HepG2 (cell line): ENCODE data around the gene CCDC88B. TPM values are rescaled to one million over a fixed set of nuclear protein-coding genes. Genes with fewer than 3 reads are reported as not detected.

Source experiments
- CREBL2 ChIP-seq: sonication (generic); formaldehyde crosslinking; IDR thresholded peaks from 2 replicates; pipeline ENCODE4 v1.8.1; 2023; ENCODE audit warnings: missing genetic modification reagents, mild to moderate bottlenecking, borderline replicate concordance
- KAT2B ChIP-seq: fragments of 150-350 bp; IDR thresholded peaks from 2 replicates; pipeline ENCODE4 v1.6.1; 2014; ENCODE audit warnings: low read depth, low read length, borderline replicate concordance
- KDM4B ChIP-seq: sonication (generic); formaldehyde crosslinking; IDR thresholded peaks from 2 replicates; pipeline ENCODE4 v1.4.0; 2020; ENCODE audit warnings: missing genetic modification reagents
- MED13 ChIP-seq: sonication (generic); formaldehyde crosslinking; IDR thresholded peaks from 2 replicates; pipeline ENCODE4 v1.5.0; 2020; ENCODE audit warnings: missing genetic modification reagents
- NAIF1 ChIP-seq: sonication (generic); formaldehyde crosslinking; IDR thresholded peaks from 2 replicates; pipeline ENCODE4 v1.5.0; 2020; ENCODE audit warnings: mild to moderate bottlenecking, missing genetic modification reagents, borderline replicate concordance
- PAXIP1 ChIP-seq: sonication (generic); formaldehyde crosslinking; conservative IDR thresholded peaks from 2 replicates; pipeline ENCODE4 v1.4.0; 2020; ENCODE audit warnings: mild to moderate bottlenecking, missing genetic modification reagents, moderate library complexity
- PLRG1 ChIP-seq: fragments of 450-650 bp; conservative IDR thresholded peaks from 2 replicates; pipeline ENCODE4 v1.6.1; 2016
- RBFOX2 ChIP-seq: fragments of 200-400 bp; formaldehyde crosslinking; IDR thresholded peaks from 2 replicates; pipeline ENCODE4 v1.6.1; 2017; ENCODE audit warnings: low read depth, mild to moderate bottlenecking, low read length
- RELA ChIP-seq: sonication (generic); formaldehyde crosslinking; IDR thresholded peaks from 2 replicates; pipeline ENCODE4 v1.4.0; 2020; ENCODE audit warnings: missing genetic modification reagents
- ZBTB37 ChIP-seq: sonication (generic); formaldehyde crosslinking; IDR thresholded peaks from 2 replicates; pipeline ENCODE4 v1.4.0; 2020; ENCODE audit warnings: mild to moderate bottlenecking, missing genetic modification reagents
- ZMYM3 ChIP-seq: sonication (generic); formaldehyde crosslinking; IDR thresholded peaks from 2 replicates; pipeline ENCODE4 v1.5.1; 2020; ENCODE audit warnings: mild to moderate bottlenecking, missing genetic modification reagents
- ZNF292 ChIP-seq: sonication (generic); formaldehyde crosslinking; IDR thresholded peaks from 2 replicates; pipeline ENCODE4 v1.8.1; 2022; ENCODE audit warnings: mild to moderate bottlenecking, low read depth, missing genetic modification reagents, borderline replicate concordance
- ZNF326 ChIP-seq: sonication (generic); formaldehyde crosslinking; IDR thresholded peaks from 2 replicates; pipeline ENCODE4 v1.4.0; 2020; ENCODE audit warnings: missing genetic modification reagents, borderline replicate concordance
- ZNF329 ChIP-seq: sonication (generic); formaldehyde crosslinking; IDR thresholded peaks from 2 replicates; pipeline ENCODE4 v1.9.0; 2021; ENCODE audit warnings: low read depth, mild to moderate bottlenecking, missing genetic modification reagents
- ZNF383 ChIP-seq: sonication (generic); formaldehyde crosslinking; IDR thresholded peaks from 2 replicates; pipeline ENCODE4 v1.4.0; 2020; ENCODE audit warnings: missing genetic modification reagents, mild to moderate bottlenecking, borderline replicate concordance
- ZNF607 ChIP-seq: sonication (generic); formaldehyde crosslinking; IDR thresholded peaks from 2 replicates; pipeline ENCODE4 v1.5.1; 2020; ENCODE audit warnings: missing genetic modification reagents, mild to moderate bottlenecking, borderline replicate concordance
- ZNF652 ChIP-seq: IDR thresholded peaks from 2 replicates; pipeline ENCODE4 v1.6.1; 2016; ENCODE audit warnings: low read depth, borderline replicate concordance
- ZNF691 ChIP-seq: sonication (generic); formaldehyde crosslinking; IDR thresholded peaks from 2 replicates; pipeline ENCODE4 v1.4.0; 2020; ENCODE audit warnings: missing genetic modification reagents, low read depth, mild to moderate bottlenecking, borderline replicate concordance
- ZNF83 ChIP-seq: sonication (generic); formaldehyde crosslinking; IDR thresholded peaks from 2 replicates; pipeline ENCODE4 v1.4.0; 2020; ENCODE audit warnings: missing genetic modification reagents, mild to moderate bottlenecking, borderline replicate concordance
- ZSCAN29 ChIP-seq: sonication (generic); formaldehyde crosslinking; conservative IDR thresholded peaks from 2 replicates; pipeline ENCODE4 v1.4.0; 2020; ENCODE audit warnings: mild to moderate bottlenecking, missing genetic modification reagents
- ZSCAN9 ChIP-seq: IDR thresholded peaks from 2 replicates; pipeline ENCODE4 v1.6.1; 2016; ENCODE audit warnings: borderline replicate concordance
- polyA plus RNA-seq, 8 experiments: library from polyadenylated mRNA; depleted of rRNA in 3 of 8; stranded (reverse) in 7 of 8; unstranded in 1 of 8; fragments of >200 nt; fragmentation: Illumina TruSeq in 4 of 8; extraction: Trizol in 4 of 8; gene quantifications; 2 replicates each; pipeline versions ENCODE4 v1.2.1 to v1.2.3, GENCODE V29; 2011 to 2016; ENCODE audit warnings: low read depth in 4 of 8, missing spikeins in 1 of 8, mixed read lengths in 1 of 8; ENCODE audit not compliant: insufficient read depth in 1 of 8
- total RNA-seq, 5 experiments: library from RNA; depleted of rRNA; stranded (reverse); fragments of >200 nt; fragmentation: Illumina TruSeq; extraction: Trizol; gene quantifications; 2 replicates each; pipeline ENCODE4 v1.2.3, GENCODE V29; 2016; ENCODE audit warnings: low read depth in 1 of 5

Gene CCDC88B
- total and polyA plus RNA-seq, 2 of the 13 experiments (the other 11 are each of a cell fraction or from before 2014, with no cell fraction given): 3.6 to 4.8 TPM

- peak; percentile 20; the same call in 1 of the 2 replicates for TF ChIP-seq PAXIP1 (CRISPR knock-in tag)
- TF ChIP-seq ZNF292 (CRISPR knock-in tag): no peak
- TF ChIP-seq ZSCAN9 (CRISPR knock-in tag): no peak
- no peak for TF ChIP-seq RELA (CRISPR knock-in tag)
- peak; percentile 84 for TF ChIP-seq RBFOX2
- peak; percentile 81; the same call in 1 of the 2 replicates for TF ChIP-seq MED13
- TF ChIP-seq ZBTB37 (CRISPR knock-in tag): no peak
- peak; percentile 43; the same call in 1 of the 2 replicates for TF ChIP-seq ZNF607 (CRISPR knock-in tag)
- no peak for TF ChIP-seq ZNF652
- no peak for TF ChIP-seq ZNF326
- no peak for TF ChIP-seq CREBL2 (CRISPR knock-in tag)
- no peak for TF ChIP-seq ZNF383 (CRISPR knock-in tag)
- no peak for TF ChIP-seq ZMYM3 (CRISPR knock-in tag)
- no peak for TF ChIP-seq KDM4B (CRISPR knock-in tag)
- TF ChIP-seq PLRG1: no peak
- no peak; the same call in 1 of the 2 replicates for TF ChIP-seq ZNF83 (CRISPR knock-in tag)
- 0 out of 2 replicates have a peak, but pooled peaks have one; percentile 25 for TF ChIP-seq ZNF691 (CRISPR knock-in tag)
- no peak; the same call in 1 of the 2 replicates for TF ChIP-seq NAIF1
- TF ChIP-seq ZSCAN29 (CRISPR knock-in tag): no peak
- no peak for TF ChIP-seq ZNF329
- TF ChIP-seq KAT2B: no peak
These were observed 22.6 kb upstream of the CCDC88B start, which contains the start of gene TRMT112 (continued) for GRCh38 chr11:64317325-64317960.
